HG02759 (cell line): ENCODE measurements around the gene PDZD4.

Experiments used
- ATAC-seq: cut with Tn5 transposase; IDR thresholded peaks from one replicate; pipeline ENCODE4 v1.9.1; 2021; ENCODE audit warnings: mild to moderate bottlenecking, moderate library complexity; ENCODE audit not compliant: unreplicated experiment

Gene PDZD4, protein sequence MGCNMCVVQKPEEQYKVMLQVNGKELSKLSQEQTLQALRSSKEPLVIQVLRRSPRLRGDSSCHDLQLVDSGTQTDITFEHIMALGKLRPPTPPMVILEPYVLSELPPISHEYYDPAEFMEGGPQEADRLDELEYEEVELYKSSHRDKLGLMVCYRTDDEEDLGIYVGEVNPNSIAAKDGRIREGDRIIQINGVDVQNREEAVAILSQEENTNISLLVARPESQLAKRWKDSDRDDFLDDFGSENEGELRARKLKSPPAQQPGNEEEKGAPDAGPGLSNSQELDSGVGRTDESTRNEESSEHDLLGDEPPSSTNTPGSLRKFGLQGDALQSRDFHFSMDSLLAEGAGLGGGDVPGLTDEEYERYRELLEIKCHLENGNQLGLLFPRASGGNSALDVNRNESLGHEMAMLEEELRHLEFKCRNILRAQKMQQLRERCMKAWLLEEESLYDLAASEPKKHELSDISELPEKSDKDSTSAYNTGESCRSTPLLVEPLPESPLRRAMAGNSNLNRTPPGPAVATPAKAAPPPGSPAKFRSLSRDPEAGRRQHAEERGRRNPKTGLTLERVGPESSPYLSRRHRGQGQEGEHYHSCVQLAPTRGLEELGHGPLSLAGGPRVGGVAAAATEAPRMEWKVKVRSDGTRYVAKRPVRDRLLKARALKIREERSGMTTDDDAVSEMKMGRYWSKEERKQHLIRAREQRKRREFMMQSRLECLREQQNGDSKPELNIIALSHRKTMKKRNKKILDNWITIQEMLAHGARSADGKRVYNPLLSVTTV

DNA sequence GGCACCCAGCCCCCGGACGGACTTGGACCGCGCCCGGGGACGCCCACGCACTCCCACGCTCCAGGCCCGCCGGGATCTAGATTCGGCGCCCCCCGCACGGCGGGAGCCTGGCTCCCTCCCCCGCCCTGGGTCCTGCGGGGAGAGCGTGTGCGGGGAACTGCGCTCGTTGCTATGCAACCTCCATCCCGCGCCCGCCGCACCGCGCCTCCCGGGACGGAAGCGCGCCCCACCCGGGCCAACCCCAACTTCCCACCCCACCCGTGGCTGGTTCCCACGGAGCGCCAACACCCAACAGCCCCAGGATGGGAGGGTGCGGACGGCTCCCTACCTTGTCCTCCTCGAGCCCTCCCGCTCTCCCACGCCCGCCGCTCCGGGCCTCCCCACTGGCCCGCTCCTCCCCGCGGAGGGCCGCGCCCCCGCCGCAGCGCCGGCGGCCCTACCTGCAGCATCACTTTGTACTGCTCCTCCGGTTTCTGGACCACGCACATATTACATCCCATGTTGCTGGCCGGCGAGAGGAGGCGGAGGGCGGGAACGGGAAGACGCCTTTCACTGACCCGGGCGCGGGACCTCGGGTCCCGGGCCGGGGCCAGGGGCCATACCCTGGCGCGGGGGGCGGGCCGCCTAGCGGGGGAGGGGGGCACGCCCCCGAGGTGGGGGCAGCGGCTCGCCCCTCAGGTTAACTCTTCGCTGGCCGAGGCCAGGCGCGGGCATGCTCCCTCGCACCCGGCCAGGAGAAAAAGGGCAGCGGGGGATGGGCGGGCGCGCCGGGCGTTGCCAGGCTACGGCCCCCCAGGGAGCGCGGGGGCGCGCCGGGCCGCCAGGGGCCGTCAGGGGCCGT is at the start of gene PDZD4:
Gene PDZD4 (minus strand): TSS at position 746 of the 841 bp plus-strand sequence. CDS start 246 bp downstream, at position 500.
- ATAC-seq = no peak

DNA sequence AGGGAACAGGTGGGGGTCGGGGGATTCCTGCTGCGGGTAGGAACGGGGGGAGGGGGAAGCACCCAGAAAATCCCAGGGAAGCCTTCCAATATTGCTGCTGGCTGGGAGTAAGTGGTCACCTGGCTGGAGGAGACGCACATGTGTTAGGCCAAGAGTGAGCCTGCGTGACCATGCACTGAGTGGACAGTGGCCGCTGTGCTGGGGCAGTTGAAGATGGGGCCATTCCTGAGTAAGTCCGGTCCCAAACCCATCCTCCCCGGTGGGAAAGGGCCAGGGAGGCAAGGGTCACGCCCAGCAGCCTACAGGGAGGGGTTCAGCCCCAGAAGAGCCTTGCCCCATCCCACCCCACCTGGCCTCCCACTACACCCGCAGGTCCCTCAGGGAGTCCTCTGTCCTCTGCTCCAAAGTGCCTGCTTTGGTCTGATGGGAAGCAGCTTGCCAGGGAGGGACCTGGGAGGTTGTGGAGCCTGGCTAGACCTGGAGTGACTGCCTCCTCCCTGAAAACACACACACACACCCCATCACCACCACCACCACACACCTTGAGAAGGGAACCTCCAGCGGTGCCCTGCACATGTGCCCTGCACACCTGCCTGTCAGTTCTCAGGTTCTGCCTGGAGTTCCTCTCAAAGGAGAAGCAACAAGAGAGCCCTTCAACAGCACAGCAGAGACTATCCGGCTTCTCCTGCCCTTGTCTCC is 49.5 kb upstream of the PDZD4 start:
- ATAC-seq = no peak

DNA sequence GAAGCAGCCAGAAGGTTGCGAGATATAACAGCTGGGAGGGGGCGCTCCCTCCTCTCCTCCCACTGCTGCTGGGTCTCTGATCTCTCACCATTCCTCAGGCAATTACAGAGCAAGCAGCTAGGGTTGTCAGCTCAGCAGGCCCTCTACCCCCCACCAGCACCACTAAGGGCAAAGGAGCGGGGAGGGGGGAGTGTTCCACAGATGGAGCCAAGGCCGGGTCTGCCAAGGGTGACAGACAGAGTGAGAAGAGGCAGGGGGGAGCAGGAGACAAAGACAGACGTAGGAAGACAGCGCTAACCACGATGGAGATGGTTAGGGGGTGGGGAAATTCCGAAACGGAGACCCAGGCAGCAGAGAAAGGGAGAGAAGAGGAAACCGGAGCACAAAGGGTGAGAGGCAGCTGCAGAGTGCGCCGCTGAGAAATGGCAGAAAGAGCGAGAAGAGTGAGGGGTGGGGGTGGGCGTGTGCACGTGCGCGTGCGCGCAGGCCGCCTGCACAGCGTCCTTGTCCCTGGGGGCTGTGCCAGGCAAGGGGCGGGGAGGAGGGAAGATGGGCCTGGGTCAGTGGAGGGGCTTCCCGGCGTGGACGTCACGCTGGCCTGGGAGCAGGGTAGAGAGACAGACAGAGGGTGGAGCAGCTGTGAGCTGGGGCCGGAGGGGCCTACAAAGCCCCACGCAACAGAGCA is 48.8 kb upstream of the PDZD4 start:
- no peak for ATAC-seq

DNA sequence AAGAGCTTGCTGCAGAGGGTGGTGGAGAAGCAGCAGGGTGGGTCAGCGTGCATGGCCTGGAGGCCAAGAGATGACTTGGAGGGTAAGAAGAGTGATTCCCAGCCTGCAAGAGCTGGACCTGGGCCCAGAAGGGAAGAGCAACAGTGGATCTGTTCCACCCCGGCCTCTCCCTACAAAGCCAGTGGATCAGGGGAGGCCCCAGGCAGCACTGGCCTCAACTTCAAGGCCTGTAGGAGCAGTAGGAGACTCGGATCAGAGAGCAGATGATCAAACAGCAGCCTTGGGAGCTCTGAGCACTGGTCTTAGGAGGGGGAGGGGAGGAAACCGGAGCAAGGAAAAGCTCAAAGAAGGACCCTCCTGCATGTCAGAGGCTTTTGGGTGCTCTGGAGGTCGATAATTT is 48.0 kb upstream of the PDZD4 start:
- ATAC-seq = no peak

DNA sequence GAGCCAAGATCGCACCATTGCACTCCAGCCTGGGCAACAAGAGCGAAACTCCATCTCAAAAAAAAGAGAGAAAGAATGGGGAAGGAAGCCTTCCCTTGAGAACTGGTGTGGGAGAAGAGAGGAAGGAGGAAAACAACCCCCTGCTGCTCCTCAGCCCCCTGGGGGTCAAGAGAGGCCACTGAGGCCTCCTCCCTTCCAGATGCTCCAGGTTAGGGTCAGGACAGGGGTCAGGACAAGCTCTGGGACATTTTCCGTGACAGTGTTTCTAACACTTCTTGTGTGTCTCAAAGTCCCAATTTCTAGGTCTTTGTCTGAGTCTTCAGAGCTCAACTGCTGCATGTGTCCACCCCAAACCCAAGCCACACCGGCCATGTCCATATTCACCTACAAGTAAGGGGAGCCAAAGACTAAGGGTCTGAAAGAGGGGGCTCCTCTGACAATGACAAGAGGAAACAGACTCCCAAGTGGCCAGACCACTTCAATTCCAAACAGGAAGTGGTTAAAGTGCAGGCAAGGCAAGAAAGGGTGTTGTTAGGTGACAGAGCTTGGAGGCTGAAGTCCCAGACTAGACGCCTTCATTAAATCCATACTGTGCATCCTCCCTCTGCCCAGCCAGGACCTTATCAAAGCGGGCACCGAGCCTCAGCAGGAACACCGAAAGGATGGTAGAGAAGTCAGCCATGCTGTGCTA is 47.4 kb upstream of the PDZD4 start:
- no peak for ATAC-seq

DNA sequence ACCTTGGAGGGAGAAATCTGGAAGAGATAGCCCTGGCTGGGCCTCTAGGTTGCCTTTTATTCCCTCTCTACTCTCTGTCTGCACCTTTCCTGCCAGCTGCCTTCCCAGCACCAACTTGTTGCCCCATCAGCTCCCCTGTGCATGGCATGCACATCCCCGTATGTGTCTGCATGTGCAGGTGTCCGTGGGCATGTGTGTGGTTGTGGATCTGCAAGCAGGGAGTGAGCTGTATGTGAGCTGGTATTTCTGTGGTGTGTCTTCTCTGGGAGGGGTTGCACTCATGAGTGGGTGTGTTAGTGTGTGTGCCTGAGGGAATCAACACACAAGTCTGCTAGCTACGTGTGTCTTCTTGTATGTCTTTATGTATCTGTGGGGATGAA is 45.8 kb upstream of the PDZD4 start:
- no peak for ATAC-seq

DNA sequence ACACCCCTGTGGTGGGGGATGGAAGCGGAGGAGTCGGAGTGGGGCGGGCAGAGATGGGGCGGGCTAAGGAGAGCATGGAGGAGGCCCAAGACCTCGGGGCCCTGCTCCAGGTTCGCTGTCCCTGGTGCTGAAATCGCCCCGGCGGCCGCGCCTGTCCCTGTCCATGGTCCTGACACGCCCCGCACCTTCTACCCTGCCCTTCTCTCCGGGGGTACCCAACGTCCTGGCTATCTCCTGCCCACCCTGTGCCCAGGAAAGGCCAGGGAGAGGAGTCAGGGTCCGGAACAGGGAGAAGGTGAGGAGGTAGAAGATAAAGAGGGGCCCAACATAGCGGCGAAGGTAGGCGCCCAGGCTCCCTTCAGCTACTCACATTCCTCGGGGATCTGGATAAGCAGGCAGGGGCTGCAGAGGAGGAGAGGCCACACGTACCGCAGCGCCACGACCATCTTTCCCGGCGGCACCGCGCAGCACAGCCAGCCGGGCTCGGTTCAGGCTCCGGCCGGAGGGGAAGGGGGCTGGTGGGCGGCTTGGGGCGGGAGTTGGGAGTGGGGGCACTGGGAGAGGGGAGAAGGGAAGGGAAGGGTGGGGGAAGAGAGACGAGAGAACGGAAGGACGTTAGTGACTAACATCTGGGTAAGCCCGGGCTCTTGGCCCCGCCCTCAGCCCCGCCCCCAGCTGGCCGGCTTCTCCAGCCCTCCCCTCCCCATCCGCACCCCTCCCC is 45.2 kb upstream of the PDZD4 start:
- ATAC-seq = no peak

DNA sequence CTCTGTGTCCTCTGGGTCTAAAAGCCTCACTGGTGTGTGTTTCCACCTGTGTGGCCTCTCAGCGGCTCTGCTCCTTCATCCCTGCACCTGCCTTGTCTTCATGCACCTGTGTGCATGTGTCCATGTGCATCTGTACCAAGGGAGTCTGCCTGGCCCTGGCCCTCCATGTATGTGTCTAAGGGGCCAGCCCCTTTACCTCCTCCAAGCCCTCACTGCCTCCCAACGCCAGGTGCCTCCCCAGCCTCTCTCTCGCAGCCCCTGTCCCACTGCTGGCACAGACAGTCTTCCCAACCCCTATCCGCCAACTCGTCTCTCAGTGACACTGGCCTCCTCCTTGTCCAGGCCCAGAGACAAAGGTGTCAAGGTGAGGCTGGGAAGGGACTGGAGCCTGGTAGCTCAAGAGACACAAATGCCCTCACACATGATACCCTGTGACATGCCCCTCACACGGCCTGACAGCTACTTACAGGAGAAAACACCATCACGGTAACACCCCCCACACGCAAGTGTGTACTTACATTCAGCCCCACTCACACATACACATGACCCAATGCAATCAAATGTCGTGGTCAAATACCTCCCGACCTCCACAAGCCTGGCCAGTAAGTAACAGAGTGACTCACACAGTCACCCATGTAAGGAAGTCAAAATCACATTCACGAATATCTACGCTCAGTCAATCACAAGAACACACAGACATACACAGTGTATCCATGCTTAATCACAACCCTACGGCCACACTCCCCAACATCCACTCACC is 44.2 kb upstream of the PDZD4 start:
- no peak for ATAC-seq

DNA sequence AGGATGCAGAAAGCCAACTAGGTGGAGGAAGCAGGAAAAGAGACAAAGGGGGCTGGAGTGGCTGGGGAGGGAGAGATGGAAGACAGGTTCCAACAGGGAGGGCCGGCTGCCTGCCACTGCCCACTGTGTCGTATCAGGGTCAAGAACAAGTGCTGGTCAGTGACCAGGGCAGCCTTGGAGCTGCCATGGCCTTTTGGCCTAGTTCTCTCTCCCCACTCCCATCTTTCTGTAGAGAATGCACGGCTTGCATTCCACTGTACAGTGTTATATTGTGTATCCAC is 43.7 kb upstream of the PDZD4 start:
- ATAC-seq = no peak

DNA sequence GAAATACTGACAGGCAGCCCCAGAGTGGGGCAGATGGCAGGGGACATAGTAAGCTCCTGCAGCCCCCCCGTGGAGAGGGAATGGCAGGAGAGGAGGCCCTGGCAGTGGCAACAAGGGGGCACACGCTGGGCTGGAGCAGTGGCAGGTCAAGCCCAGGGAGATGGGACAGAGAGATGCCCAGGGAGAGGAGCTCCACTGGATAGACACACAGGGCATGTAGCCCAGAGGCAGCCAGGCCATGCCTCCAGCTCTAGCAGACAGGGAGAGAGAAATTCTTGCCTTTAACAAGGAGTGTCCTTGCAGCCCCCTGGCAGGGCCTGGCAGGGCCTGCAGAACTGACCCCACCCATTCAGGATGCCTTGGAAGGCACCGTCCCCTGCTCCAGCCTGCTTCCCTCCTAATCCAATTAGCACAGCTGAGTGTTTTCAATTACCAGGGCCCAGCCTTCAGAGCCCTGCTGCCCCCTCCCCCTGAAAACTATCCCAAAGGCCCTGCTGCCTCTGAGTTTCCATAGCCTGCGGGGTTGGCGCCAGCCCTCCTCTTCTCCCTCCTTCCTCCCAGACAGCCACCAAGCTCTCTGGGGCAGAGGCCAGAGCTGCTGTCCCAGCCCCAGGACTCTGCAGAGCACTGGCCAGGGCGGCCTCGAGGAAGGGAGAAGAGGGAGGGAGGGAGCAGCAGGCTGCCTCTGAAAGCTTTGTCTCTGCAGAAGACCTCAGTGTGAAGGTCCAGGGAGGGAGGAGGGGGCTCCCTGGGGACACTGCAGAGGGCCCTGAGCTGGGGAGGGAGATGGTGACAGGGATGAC is 43.1 kb upstream of the PDZD4 start:
- ATAC-seq = no peak

DNA sequence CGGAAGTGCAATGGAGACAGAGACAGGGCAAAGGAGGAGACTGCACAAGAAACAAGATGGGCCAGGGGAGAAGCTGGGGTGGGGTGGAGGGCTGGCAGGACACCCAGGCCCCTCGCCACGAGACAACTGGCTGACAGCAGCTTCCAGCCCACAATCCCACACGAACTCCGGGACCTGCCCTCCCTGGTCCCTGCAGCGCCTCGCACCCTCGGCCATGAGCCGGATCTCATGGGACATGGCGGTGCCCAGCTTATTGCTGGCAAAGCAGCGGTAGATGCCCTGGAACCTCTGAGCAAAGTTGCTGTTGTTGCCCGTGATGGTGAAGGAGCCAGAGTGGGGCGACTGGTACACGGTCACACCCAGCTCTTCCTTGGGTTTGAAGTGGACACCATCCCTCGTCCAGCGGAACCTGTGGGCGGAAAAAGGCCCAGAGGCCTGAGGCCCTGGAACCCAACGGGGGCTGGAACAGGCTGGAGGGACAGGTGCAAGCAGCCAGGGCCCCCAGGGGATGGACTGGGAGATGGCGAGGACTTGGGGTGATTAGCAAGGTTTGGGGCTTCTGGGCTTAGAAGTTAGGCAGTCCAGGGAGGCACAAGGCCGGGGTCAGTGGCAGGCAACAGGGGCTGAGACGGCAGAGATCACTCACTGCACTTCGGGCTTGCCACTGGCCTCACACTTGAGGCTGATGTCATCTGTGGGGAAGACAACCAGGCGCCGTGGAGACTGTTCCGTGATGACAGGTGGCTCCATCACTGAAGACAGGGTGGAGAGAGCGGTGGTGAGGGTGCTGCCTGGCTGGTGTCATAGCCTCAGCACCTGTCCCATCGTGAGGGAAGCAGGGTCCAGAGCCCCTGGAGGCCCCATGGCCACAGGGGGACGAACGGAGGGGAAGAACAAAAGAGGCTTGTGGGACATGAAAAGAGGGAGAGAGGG is 41.9 kb upstream of the PDZD4 start:
- ATAC-seq = no peak

DNA sequence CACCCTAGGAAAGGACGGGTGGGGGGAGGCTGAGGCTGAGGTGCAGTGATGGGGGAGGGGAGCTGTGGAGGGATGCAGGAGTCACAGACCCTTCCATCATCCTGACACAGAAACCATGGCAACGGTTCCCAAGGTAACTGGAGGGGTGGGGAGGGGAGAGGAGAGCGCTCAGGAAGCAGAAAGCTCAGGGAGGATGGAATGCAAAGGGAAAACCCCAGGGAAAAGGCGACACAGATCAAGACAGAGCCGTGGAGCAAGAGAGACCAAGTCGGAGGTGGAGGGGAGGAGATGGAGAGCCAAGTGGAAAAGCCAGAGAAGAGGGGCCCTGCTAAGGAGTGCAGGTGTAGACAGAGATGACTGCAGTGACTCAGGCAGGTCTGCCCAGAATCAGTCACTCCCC is 41.1 kb upstream of the PDZD4 start:
- ATAC-seq = no peak

DNA sequence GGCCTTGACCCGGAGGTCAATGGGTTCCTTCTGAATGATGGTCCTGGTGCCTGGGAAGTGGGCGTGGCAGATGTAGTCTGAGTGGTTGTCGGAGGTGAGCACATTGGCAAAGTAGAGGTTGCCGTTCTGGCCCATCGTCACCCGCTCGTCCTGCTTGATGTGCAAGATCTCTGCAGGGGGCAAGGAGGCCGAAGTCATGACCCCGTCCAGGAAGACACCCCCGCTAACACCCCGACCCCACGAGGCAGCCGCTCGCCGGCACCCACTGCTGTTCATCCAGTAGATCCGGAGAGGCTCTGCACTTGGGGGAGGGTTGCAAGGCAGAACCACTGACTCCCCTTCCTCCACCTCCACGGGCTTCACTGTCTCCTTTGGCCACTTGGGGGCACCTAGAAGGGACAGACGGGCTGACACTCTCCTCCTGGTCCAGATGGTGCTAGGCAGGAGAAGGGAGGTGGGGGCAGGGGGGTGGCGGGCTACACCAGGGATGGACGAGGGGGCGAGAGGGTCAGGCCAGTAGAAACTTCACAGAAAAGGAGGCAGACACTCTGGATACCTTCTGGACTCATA is 40.5 kb upstream of the PDZD4 start:
- no peak for ATAC-seq

DNA sequence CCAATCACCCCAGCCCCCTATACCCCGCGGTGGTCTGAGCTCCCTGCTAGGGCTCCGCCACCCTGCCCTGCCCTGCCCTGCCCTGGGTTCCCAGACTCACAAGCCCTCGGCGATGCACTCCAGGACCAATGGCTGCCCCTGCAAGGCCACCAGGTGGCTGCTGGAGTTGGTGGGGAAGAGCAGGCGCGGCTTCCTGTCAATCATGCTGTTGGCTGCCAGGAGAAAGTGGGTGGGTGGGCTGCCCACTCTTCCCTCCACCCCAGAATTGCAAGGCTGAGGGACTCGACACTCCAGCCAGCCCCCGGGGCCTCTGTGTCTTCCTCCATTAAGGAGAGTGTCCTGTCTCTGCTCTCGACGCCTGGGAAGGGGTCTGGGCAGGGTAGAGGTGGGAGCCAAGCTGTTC is 39.9 kb upstream of the PDZD4 start:
- ATAC-seq = no peak

DNA sequence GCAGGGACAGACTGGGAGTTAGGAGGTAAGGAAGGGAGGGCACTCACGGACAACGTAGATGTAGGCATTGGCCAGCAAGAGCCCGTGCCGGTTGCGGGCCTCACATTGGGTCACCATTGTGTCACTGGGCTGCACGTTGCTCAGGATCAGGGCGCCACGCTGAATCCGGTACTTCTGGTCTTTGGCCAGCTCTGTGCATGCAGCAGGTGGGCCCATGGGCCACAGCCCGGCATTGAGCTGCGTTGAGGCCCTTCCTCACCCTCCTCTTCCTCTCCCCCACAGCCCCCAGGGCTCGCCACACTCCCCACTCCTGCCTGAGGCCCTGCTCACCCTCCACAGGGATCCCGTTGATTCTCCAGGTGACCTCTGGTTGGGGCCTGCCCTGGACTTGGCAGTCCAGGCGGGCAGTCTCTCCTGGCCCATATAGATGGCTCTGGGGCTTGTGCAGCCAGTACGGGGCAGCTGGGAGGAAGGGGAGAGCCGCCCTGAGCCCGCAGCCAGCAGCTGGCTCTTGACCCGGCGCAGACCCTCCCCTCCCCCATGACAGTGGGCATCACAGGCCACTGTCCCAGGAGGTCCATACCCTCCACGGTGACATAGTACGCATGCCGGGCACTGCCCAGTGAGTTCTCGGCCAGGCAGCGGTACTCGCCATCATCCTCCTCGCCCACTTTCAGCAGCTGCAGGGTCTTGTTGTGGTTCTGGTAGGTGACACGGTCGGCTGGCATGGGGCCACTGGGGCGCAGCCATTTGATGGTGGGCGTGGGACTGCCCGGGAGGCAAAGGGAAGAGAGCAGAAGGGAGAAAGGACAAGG is 39.3 kb upstream of the PDZD4 start:
- ATAC-seq = no peak
